ENCODE measurements around the gene ZDHHC5.

ZDHHC5 gene

DNA sequence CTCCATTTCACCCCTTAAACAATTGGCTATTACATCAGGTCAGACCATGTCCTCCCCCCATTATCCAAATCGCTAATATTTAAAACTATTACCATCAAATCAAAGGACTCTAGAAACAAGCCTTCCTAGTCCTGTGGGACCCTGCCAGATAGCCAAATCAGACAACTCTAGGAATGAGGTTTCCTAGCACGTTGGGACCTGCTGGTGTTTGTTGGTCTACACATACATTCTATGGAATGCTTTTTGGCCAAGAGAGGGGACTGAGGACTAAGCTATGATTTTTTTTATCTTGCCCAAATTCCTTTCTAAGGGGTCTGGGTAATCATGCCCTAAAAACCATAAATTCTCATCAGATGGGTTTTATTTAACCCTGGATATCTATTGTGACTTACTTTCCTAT lies 59.3 kb downstream of the ZDHHC5 start:
- Histone ChIP-seq H3K4me3 (ENCODE audit: low read depth in 1 of 2, low read length in 1 of 2) (no peak overlapping the region), H3K9me3 (no peaks in the 10 kb centered on the region), H3K27me3 (no peaks in the 10 kb centered on the region), H3K27ac (no peak overlapping the region), H3K4me1 (ENCODE audit: control insufficient read depth in 1 of 2, insufficient read depth in 1 of 2, low read depth in 1 of 2, low read length in 1 of 2) (no peaks in the 10 kb centered on the region), H3K36me3 (no peaks in the 10 kb centered on the region)
- TF ChIP-seq, protein P1, sequence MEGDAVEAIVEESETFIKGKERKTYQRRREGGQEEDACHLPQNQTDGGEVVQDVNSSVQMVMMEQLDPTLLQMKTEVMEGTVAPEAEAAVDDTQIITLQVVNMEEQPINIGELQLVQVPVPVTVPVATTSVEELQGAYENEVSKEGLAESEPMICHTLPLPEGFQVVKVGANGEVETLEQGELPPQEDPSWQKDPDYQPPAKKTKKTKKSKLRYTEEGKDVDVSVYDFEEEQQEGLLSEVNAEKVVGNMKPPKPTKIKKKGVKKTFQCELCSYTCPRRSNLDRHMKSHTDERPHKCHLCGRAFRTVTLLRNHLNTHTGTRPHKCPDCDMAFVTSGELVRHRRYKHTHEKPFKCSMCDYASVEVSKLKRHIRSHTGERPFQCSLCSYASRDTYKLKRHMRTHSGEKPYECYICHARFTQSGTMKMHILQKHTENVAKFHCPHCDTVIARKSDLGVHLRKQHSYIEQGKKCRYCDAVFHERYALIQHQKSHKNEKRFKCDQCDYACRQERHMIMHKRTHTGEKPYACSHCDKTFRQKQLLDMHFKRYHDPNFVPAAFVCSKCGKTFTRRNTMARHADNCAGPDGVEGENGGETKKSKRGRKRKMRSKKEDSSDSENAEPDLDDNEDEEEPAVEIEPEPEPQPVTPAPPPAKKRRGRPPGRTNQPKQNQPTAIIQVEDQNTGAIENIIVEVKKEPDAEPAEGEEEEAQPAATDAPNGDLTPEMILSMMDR (IDR thresholded peaks at IDR 0.05) = no peak

DNA sequence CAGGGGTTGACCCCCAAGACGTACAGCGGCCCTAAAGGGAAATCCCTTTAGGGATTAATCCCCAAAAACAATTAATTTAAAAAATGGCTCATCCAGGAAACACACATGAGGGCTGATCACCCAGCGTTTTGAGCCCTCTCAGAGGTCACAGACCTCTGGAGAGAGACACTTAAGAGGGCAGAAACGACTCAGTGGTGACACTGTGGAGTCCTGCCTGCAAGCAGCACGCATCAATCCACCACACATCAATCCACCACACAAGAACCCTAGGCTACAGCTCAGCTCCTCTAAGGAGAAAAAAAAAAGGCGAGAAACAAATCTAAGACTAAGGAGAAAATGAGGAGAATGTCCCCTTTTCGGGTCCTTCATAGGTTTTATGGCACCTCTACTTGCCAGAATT lies 60.9 kb downstream of the ZDHHC5 start:
- TF ChIP-seq, protein P1 (IDR thresholded peaks at IDR 0.05) = no peak
- H3K36me3 ChIP-seq = no peaks in the 10 kb centered on the region
- H3K27me3 ChIP-seq = no peaks in the 10 kb centered on the region
- H3K27ac ChIP-seq = no peak overlapping the region
- H3K4me1 ChIP-seq (ENCODE audit: control insufficient read depth in 1 of 2, insufficient read depth in 1 of 2, low read depth in 1 of 2, low read length in 1 of 2) = no peaks in the 10 kb centered on the region
- H3K9me3 ChIP-seq = no peaks in the 10 kb centered on the region
- H3K4me3 ChIP-seq (ENCODE audit: low read depth in 1 of 2, low read length in 1 of 2) = no peak overlapping the region

DNA sequence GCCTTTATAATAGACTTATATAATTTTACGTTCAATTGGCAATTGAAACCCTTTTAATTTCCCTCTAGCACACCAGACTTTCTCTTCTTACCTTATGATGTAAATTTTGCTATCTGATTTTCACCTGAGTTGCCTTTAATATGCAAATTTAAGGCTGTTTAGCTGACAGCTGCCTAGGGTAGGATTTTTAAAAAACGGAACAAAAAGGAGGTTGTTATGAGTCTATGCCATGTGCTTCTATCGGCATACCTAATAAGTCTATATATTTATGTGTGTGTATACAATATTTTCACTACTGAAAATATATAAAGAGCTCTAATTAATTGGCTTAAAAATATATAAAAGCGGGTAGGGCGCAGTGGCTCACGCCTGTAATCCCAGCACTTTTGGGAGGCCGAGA lies 61.6 kb downstream of the ZDHHC5 start:
- Histone ChIP-seq H3K27ac (no peak overlapping the region), H3K36me3 (no peaks in the 10 kb centered on the region), H3K27me3 (no peaks in the 10 kb centered on the region), H3K4me3 (ENCODE audit: low read depth in 1 of 2, low read length in 1 of 2) (no peak overlapping the region), H3K4me1 (ENCODE audit: control insufficient read depth in 1 of 2, insufficient read depth in 1 of 2, low read depth in 1 of 2, low read length in 1 of 2) (no peaks in the 10 kb centered on the region), H3K9me3 (no peaks in the 10 kb centered on the region)
- TF ChIP-seq, protein P1 (IDR thresholded peaks at IDR 0.05) = no peak

DNA sequence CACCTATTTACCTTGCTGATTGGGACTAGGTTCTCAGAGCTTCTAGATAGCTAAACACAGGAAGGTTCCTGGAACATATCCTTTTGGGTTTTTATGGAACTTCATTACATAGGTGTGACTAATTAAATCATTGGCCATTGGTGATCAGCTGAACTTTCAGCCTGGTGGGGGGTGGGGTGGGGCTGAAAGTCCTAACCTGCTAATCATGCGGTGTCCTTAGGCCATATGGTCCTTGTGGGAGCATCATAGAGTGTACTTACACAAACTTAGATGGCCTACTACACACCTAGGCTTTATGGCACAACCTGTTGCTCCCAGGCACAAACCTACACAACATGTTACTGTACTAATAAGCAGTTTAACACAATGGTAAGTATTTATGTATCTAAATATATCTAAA lies 64.7 kb downstream of the ZDHHC5 start:
- Histone ChIP-seq H3K9me3 (no peaks in the 10 kb centered on the region), H3K36me3 (peaks cover 4% of the 10 kb centered on the region), H3K4me1 (ENCODE audit: control insufficient read depth in 1 of 2, insufficient read depth in 1 of 2, low read depth in 1 of 2, low read length in 1 of 2) (no peaks in the 10 kb centered on the region), H3K27me3 (no peaks in the 10 kb centered on the region), H3K4me3 (ENCODE audit: low read depth in 1 of 2, low read length in 1 of 2) (no peak overlapping the region), H3K27ac (no peak overlapping the region)
- TF ChIP-seq, protein P1 (IDR thresholded peaks at IDR 0.05) = no peak

DNA sequence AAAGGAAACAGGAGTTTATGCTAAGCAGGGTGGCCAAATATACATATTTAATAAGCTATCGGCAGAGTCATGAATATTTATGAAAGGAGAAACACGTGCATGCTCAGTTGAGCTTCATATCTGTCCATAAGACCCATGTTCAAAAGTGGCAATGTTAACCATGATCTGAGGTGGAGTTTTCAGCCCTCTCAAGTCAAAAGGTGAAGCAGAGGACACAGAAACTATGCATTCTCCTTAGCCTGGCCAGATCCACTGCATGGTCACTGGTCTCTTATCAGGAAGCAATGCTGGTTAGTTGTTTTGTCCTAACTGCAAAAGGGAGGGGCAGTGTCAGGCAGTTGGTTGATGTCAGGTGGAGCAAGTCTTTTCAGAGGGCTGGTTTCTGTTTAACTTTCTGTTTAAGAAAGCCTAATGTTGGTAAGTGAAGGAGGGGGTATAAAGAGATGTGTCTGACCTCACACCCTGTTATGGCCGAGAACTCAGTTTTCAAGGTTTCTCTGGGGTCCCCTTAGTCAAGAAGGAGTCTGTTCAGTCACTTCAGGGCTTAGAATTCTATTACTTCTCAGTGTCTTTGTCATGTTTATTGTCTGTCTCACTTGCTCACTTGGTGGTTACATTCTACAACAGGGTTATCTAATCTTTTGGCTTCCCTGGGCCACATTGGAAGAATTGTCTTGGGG lies 67.8 kb downstream of the ZDHHC5 start:
- H3K4me3 ChIP-seq (ENCODE audit: low read depth in 1 of 2, low read length in 1 of 2) = no peak overlapping the region
- H3K27me3 ChIP-seq = no peaks in the 10 kb centered on the region
- H3K27ac ChIP-seq = no peak overlapping the region
- TF ChIP-seq, protein P1 (IDR thresholded peaks at IDR 0.05) = no peak
- peaks cover 20% of the 10 kb centered on the region for H3K36me3 ChIP-seq
- H3K9me3 ChIP-seq = no peaks in the 10 kb centered on the region
- H3K4me1 ChIP-seq (ENCODE audit: control insufficient read depth in 1 of 2, insufficient read depth in 1 of 2, low read depth in 1 of 2, low read length in 1 of 2) = peaks cover 2% of the 10 kb centered on the region in 2 experiments
